Osteoblast (primary cell): ENCODE data around the gene NOC2L. TPM values are rescaled to one million over a fixed set of nuclear protein-coding genes. Genes with fewer than 3 reads are reported as not detected.
"Not testable (repeated sequence)": the region's sequence is repeated elsewhere in the genome, so short reads cannot be mapped to it uniquely, and the experiment has no call there.

Experiments used
- DNase-seq: peaks from one replicate; pipeline ENCODE4 v3.0.0; 2011; ENCODE audit warnings: low spot score, mixed read lengths; ENCODE audit not compliant: insufficient read length; ENCODE audit errors: missing footprints
- H2AFZ ChIP-seq: 2 replicates; pipeline ENCODE4 v1.6.0; 2011; ENCODE audit warnings: mild to moderate bottlenecking, low read length
- H3K27ac ChIP-seq: 2 replicates; pipeline ENCODE4 v1.5.1; 2011; ENCODE audit warnings: mild to moderate bottlenecking, low read depth, low read length, moderate library complexity
- H3K27me3 ChIP-seq: 2 replicates; pipeline ENCODE4 v1.6.0; 2012; ENCODE audit warnings: mild to moderate bottlenecking, control low read depth, inconsistent platforms, low read length, moderate library complexity; ENCODE audit not compliant: insufficient read depth
- H3K36me3 ChIP-seq: 2 replicates; pipeline ENCODE4 v1.5.1; 2011; ENCODE audit warnings: mild to moderate bottlenecking, low read length, control low read depth, moderate library complexity; ENCODE audit not compliant: insufficient read depth
- H3K4me1 ChIP-seq: 2 replicates; pipeline ENCODE4 v1.5.1; 2011; ENCODE audit warnings: mild to moderate bottlenecking, low read length, control low read depth, moderate library complexity; ENCODE audit not compliant: insufficient read depth
- H3K4me2 ChIP-seq: 2 replicates; pipeline ENCODE4 v1.6.0; 2011; ENCODE audit warnings: mild to moderate bottlenecking, low read length; ENCODE audit not compliant: insufficient read depth
- H3K4me3 ChIP-seq: fragments of 200-600 bp; sonication (generic); 3 replicates; pipeline ENCODE4 v1.5.1; 2012; ENCODE audit warnings: mild to moderate bottlenecking, low read length, inconsistent platforms; ENCODE audit not compliant: insufficient read depth
- H3K79me2 ChIP-seq: 2 replicates; pipeline ENCODE4 v1.6.0; 2012; ENCODE audit warnings: mild to moderate bottlenecking, low read length, control low read depth, inconsistent platforms; ENCODE audit not compliant: insufficient read depth
- H3K9me3 ChIP-seq: 2 replicates; pipeline ENCODE4 v1.5.1; 2011; ENCODE audit warnings: low read depth, low read length, control low read depth
- H4K20me1 ChIP-seq: 2 replicates; pipeline ENCODE4 v1.6.0; 2012; ENCODE audit warnings: mild to moderate bottlenecking, low read length, control low read depth; ENCODE audit not compliant: insufficient read depth
- CTCF ChIP-seq: IDR thresholded peaks from 2 replicates; pipeline ENCODE4 v1.5.1; 2011; ENCODE audit warnings: mild to moderate bottlenecking, low read depth, low read length, moderate library complexity; ENCODE audit errors: extremely low read depth
- total RNA-seq: library from RNA; depleted of rRNA; stranded (reverse); fragments of >200 nt; gene quantifications from 2 replicates; pipeline ENCODE4 v1.2.3, GENCODE V29; 2012

Gene NOC2L
- total RNA-seq, 1 donor, result 47.8 TPM

GRCh38 chr1:978835-979743, 20.0 kb upstream of the NOC2L start:
- Histone ChIP-seq H3K9me3 (no peaks in the 10 kb centered on the region), H3K4me2 (no peak overlapping the region)

GRCh38 chr1:978069-978834, 19.2 kb upstream of the NOC2L start:
- Histone ChIP-seq H2AFZ (no peak overlapping the region), H3K4me1 (no peaks in the 10 kb centered on the region), H3K36me3 (no peaks in the 10 kb centered on the region), H3K27ac (no peak overlapping the region), H3K4me3 (no peak overlapping the region), H3K79me2 (no peaks in the 10 kb centered on the region), H3K9me3 (no peaks in the 10 kb centered on the region), H3K4me2 (no peak overlapping the region), H3K27me3 (no peaks in the 10 kb centered on the region), H4K20me1 (no peaks in the 10 kb centered on the region)
- no peak for TF ChIP-seq CTCF
- peak; percentile 87 for DNase-seq

More at GRCh38 chr1:978835-979743, 20.0 kb upstream of the NOC2L start:
- DNase-seq, result peak; percentile 87
- TF ChIP-seq CTCF, result no peak
- Histone ChIP-seq H3K36me3 (no peaks in the 10 kb centered on the region), H3K4me3 (no peak overlapping the region), H3K4me1 (no peaks in the 10 kb centered on the region), H3K27me3 (no peaks in the 10 kb centered on the region), H4K20me1 (no peaks in the 10 kb centered on the region), H3K27ac (no peak overlapping the region), H3K79me2 (no peaks in the 10 kb centered on the region), H2AFZ (no peak overlapping the region)

- not testable (repeated sequence) for H3K79me2 ChIP-seq, H3K27ac ChIP-seq, DNase-seq, H3K27me3 ChIP-seq, H3K36me3 ChIP-seq, H3K4me2 ChIP-seq, H2AFZ ChIP-seq, H4K20me1 ChIP-seq, H3K4me3 ChIP-seq, H3K4me1 ChIP-seq, H3K9me3 ChIP-seq
Observed at GRCh38 chr1:976791-977190, 17.7 kb upstream of the NOC2L start.

- Histone ChIP-seq H3K4me2 (peak overlapping the region; percentile 78), H3K4me1 (no peaks in the 10 kb centered on the region), H3K36me3 (no peaks in the 10 kb centered on the region), H3K4me3 (peak overlapping the region; percentile 61), H3K27ac (no peak overlapping the region), H2AFZ (peak overlapping the region; percentile 70), H3K9me3 (no peaks in the 10 kb centered on the region), H3K79me2 (no peaks in the 10 kb centered on the region), H4K20me1 (no peaks in the 10 kb centered on the region), H3K27me3 (no peaks in the 10 kb centered on the region)
- DNase-seq, result peak; percentile 99
- peak; percentile 45 for TF ChIP-seq CTCF
Observed at GRCh38 chr1:975896-976683, 17.0 kb upstream of the NOC2L start.
